Activated B cell treated with CpG ODN at 0.5 μM for 24 hours (primary cell): Measurements from ENCODE around the gene FLRT2. TPM values are rescaled to one million over a fixed set of nuclear protein-coding genes. Genes with fewer than 3 reads are reported as not detected.

Experiments used
- ATAC-seq: fragments of 200-7000 bp; cut with Tn5 transposase; one replicate; pipeline ENCODE4 v1.10.0; 2021; ENCODE audit warnings: low read depth, mild to moderate bottlenecking, moderate library complexity
- CTCF ChIA-PET: fragments of 350-600 bp; sonication (Branson Sonifier 250); formaldehyde crosslinking; loops from one replicate; lab custom pipeline; 2021; ENCODE audit warnings: antibody characterized with exemption; lab: Charles Lee
- POLR2A ChIA-PET: fragments of 350-600 bp; sonication (Branson Sonifier 250); formaldehyde crosslinking; loops from one replicate; lab custom pipeline; 2021; ENCODE audit warnings: antibody characterized with exemption; lab: Charles Lee
- DNase-seq: peaks from one replicate; pipeline ENCODE4 v3.0.0; 2022
- H3K27ac Mint-ChIP-seq: one replicate; pipeline ENCODE4 v1.8.0; 2020; ENCODE audit warnings: mixed read lengths
- H3K27me3 Mint-ChIP-seq: one replicate; pipeline ENCODE4 v1.8.0; 2021; ENCODE audit warnings: mixed read lengths
- H3K36me3 Mint-ChIP-seq: one replicate; pipeline ENCODE4 v1.8.0; 2021; ENCODE audit warnings: low read depth, mixed read lengths
- H3K4me1 Mint-ChIP-seq: one replicate; pipeline ENCODE4 v1.8.0; 2021; ENCODE audit warnings: mixed read lengths
- H3K4me3 Mint-ChIP-seq: one replicate; pipeline ENCODE4 v1.8.0; 2020; ENCODE audit warnings: mild to moderate bottlenecking, mixed read lengths
- H3K9me3 Mint-ChIP-seq: one replicate; pipeline ENCODE4 v1.8.0; 2020; ENCODE audit warnings: mixed read lengths
- intact Hi-C: fragments of 100-400 bp; cut with micrococcal nuclease; formaldehyde crosslinking; loops from one replicate; pipeline ENCODE4 v1.15.1; 2024
- total RNA-seq: library from RNA; stranded (reverse); gene quantifications from 2 replicates; pipeline ENCODE4 v1.2.3, GENCODE V29; 2022
- TF ChIP-seq, protein P1 (sequence below): fragments of 200-600 bp; IDR thresholded peaks from one replicate; pipeline ENCODE4 v1.8.0; 2022; ENCODE audit warnings: antibody characterized with exemption, mild to moderate bottlenecking

The FLRT2 gene
- total RNA-seq, 1 donor from 2014 or later: not detected

DNA sequence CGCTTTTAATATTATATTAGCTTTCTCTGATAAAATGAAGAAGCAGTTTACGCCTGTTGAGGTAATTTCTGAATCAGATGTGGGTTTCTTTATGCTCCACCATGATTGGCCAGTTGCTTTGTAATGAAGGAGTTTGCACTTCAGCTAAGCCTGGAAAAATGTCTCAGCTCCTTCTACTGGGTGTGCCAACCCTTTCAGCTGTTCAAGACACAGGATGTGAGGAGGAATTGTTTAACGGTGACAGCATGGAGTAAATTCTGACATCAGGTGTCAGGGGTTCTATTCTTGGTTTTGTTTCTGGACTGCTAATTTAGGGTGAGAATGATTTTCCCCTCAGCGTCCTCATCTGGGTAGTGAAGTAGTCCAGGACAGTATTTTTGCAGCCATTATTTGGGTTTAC lies 43.5 kb downstream of the FLRT2 start:
- no peak overlapping the region for H3K4me3 Mint-ChIP-seq
- no peaks in the 10 kb centered on the region for H3K4me1 Mint-ChIP-seq
- DNase-seq (no peak), ATAC-seq (no peak)
- no peaks in the 10 kb centered on the region for H3K27me3 Mint-ChIP-seq
- CTCF ChIA-PET: no interaction called here
- no peaks in the 10 kb centered on the region for H3K9me3 Mint-ChIP-seq
- H3K36me3 Mint-ChIP-seq: no peaks in the 10 kb centered on the region
- POLR2A ChIA-PET: no interaction called here
- no peak overlapping the region for H3K27ac Mint-ChIP-seq
- intact Hi-C loops: no loop called here
- TF ChIP-seq, protein P1, sequence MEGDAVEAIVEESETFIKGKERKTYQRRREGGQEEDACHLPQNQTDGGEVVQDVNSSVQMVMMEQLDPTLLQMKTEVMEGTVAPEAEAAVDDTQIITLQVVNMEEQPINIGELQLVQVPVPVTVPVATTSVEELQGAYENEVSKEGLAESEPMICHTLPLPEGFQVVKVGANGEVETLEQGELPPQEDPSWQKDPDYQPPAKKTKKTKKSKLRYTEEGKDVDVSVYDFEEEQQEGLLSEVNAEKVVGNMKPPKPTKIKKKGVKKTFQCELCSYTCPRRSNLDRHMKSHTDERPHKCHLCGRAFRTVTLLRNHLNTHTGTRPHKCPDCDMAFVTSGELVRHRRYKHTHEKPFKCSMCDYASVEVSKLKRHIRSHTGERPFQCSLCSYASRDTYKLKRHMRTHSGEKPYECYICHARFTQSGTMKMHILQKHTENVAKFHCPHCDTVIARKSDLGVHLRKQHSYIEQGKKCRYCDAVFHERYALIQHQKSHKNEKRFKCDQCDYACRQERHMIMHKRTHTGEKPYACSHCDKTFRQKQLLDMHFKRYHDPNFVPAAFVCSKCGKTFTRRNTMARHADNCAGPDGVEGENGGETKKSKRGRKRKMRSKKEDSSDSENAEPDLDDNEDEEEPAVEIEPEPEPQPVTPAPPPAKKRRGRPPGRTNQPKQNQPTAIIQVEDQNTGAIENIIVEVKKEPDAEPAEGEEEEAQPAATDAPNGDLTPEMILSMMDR: no peak

DNA sequence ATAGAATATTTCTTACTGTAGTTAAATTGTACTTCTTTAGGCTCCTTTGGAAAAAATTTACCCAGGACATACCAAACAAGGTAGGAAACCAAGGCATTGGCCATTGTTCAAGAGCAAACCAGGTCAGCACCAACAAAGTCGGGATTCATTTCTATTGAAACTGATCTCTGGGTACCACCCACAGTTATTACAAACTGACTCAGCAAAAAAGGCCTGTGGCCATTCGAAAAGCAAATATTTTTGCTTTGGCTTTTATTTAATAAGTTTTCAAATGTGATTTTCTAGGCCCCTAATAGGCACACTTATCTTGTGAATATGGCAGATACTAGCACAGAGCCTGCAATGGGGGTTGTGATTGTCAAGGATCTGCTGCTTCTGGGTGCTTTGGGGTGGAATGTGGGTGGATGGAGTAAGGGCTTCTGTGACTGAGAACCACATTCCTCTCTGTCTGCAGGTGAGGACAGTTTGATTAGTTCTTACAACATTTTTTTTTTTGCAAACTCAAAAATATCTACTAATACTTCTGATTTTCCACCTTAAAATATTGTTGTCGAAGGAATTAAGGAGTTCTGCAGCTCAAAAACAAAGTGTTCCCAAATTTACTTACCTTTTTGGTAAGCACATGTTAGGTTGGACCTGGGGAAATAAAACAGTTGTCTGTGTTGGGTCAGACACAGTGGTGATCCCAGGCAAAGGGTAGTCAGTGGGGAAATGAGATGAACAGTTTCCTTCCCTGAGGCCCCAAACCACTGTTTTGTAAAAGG lies 45.1 kb downstream of the FLRT2 start:
- CTCF ChIA-PET: no interaction called here
- ATAC-seq (no peak), DNase-seq (no peak)
- Mint-ChIP-seq H3K27ac (no peak overlapping the region), H3K4me3 (no peak overlapping the region), H3K27me3 (no peaks in the 10 kb centered on the region), H3K9me3 (no peaks in the 10 kb centered on the region), H3K4me1 (no peaks in the 10 kb centered on the region), H3K36me3 (no peaks in the 10 kb centered on the region)
- TF ChIP-seq, protein P1: no peak
- intact Hi-C loops: no loop called here
- POLR2A ChIA-PET: no interaction called here

DNA sequence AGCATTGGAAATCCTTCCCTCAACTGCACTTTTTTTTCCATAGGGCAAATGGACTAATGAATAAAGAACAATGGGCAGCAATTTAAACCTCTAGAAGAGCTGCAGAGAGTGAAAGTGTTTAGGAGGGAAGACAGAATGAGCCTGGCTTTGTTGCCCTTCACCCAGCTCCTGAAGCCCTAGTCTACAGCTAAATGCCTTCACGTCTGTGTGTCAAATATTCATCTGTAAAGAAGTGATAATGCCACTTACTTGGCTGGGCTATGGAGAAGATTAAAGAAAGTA lies 45.6 kb downstream of the FLRT2 start:
- POLR2A ChIA-PET: no interaction called here
- H3K27me3 Mint-ChIP-seq: no peaks in the 10 kb centered on the region
- no peaks in the 10 kb centered on the region for H3K36me3 Mint-ChIP-seq
- no peak overlapping the region for H3K4me3 Mint-ChIP-seq
- ATAC-seq: no peak
- H3K27ac Mint-ChIP-seq: no peak overlapping the region
- no peak for DNase-seq
- CTCF ChIA-PET: no interaction called here
- H3K4me1 Mint-ChIP-seq: no peaks in the 10 kb centered on the region
- H3K9me3 Mint-ChIP-seq: no peaks in the 10 kb centered on the region
- TF ChIP-seq, protein P1: no peak
- intact Hi-C loops: no loop called here

DNA sequence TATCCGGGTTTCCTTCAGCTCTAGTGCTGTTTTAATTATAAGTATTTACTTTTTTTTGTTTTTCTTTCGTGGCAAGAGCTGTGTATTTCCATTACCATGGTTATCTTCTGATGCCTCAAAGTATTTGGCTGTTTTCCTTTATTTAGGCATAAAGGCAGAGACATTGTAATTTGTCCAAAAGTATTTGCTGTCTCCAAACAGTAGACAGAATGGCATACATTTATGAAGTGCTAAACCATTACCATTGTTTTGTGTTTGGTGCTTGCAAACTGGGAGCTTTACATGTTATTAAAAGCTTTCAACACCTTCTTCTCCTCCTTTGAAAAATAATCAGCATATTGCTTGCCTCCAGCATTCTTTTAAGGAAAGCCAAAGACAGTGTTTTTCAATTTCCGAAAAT lies 46.3 kb downstream of the FLRT2 start:
- H3K4me3 Mint-ChIP-seq: no peak overlapping the region

DNA sequence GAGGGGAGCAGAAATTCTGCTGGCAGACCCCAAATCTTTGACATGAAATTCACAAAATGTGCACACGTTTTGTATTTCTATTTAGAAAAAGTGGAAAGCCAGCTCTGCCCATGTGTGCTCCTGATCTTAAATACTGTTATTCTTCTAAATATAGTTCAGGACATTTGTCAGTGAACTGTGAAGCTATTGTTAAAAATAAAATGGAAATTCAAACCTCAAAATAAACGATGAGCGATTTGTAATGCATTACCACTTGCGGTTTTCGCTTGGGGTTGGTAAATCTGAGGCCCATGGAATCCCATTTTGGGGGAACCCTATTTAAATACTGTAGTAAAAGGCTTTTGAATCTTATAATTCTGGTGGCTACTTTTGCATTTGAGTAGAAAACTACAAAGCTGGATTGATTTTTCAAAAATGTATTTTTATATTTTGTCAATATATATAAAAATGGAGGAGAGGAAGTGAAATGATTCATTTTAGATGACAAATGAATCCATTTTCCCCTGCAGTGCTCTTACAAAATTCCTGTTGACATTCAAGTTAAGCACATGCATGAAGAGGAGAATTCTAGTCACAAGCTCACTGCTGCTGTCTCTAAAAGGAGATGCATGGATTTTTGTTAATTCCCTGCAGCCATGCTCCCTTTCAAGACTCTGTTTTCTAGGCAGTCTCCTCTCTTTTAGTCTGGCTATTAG lies 47.1 kb downstream of the FLRT2 start:
- no peaks in the 10 kb centered on the region for H3K9me3 Mint-ChIP-seq
- no peaks in the 10 kb centered on the region for H3K4me1 Mint-ChIP-seq
- ATAC-seq (no peak), DNase-seq (no peak)
- intact Hi-C loops: no loop called here
- no peaks in the 10 kb centered on the region for H3K36me3 Mint-ChIP-seq
- CTCF ChIA-PET: no interaction called here
- POLR2A ChIA-PET: no interaction called here
- H3K27me3 Mint-ChIP-seq: no peaks in the 10 kb centered on the region
- no peak overlapping the region for H3K4me3 Mint-ChIP-seq
- TF ChIP-seq, protein P1: no peak
- H3K27ac Mint-ChIP-seq: no peak overlapping the region

More for the DNA sequence above, 46.3 kb downstream of the FLRT2 start:
- Mint-ChIP-seq H3K36me3 (no peaks in the 10 kb centered on the region), H3K9me3 (no peaks in the 10 kb centered on the region), H3K27ac (no peak overlapping the region), H3K27me3 (no peaks in the 10 kb centered on the region), H3K4me1 (no peaks in the 10 kb centered on the region)
- ATAC-seq (no peak), DNase-seq (no peak)
- TF ChIP-seq, protein P1: no peak
- ChIA-PET CTCF (no interaction called here), POLR2A (no interaction called here)
- intact Hi-C loops: no loop called here
